Liver (tissue), 9 donors: ENCODE measurements around the gene CLIP2. TPM values are rescaled to one million over a fixed set of nuclear protein-coding genes. Genes with fewer than 3 reads are reported as not detected.
"Not testable (repeated sequence)": the region's sequence is repeated elsewhere in the genome, so short reads cannot be mapped to it uniquely, and the experiment has no call there.

Experiments used
- DNase-seq: peaks from one replicate; pipeline ENCODE4 v3.0.0-alpha.2; 2017; ENCODE audit warnings: low spot score
- H3K27ac ChIP-seq, 2 donors: one replicate each; pipeline ENCODE4 v1.7.0; 2013; ENCODE audit warnings: inconsistent platforms in 2 of 2, low read length in 2 of 2, control low read depth in 1 of 2, low read depth in 1 of 2, mild to moderate bottlenecking in 1 of 2
- H3K27me3 ChIP-seq, 4 donors: one replicate each; pipeline versions ENCODE4 v1.6.1 to v1.7.0; 2013; ENCODE audit warnings: low read length in 3 of 4, inconsistent platforms in 1 of 4, mild to moderate bottlenecking in 1 of 4, moderate library complexity in 1 of 4; ENCODE audit not compliant: control insufficient read depth in 4 of 4, insufficient read depth in 4 of 4
- H3K36me3 ChIP-seq, 4 donors: one replicate each; pipeline versions ENCODE4 v1.6.1 to v1.7.0; 2013; ENCODE audit warnings: low read length in 3 of 4, mild to moderate bottlenecking in 3 of 4, low read depth in 1 of 4, moderate library complexity in 1 of 4; ENCODE audit not compliant: control insufficient read depth in 4 of 4, insufficient read depth in 3 of 4
- H3K4me1 ChIP-seq, 4 donors: one replicate each; pipeline versions ENCODE4 v1.6.1 to v1.7.0; 2013; ENCODE audit warnings: low read length in 3 of 4, mild to moderate bottlenecking in 3 of 4, moderate library complexity in 1 of 4; ENCODE audit not compliant: control insufficient read depth in 4 of 4, insufficient read depth in 4 of 4
- H3K4me3 ChIP-seq, 3 donors: one replicate each; pipeline versions ENCODE4 v1.6.1 to v1.7.0; 2013; ENCODE audit warnings: low read length in 3 of 3, control low read depth in 1 of 3, low read depth in 1 of 3, mild to moderate bottlenecking in 1 of 3
- H3K9ac ChIP-seq, 2 donors: one replicate each; pipeline ENCODE4 v1.7.0; 2013; ENCODE audit warnings: low read length in 2 of 2, mild to moderate bottlenecking in 2 of 2, moderate library complexity in 2 of 2, control low read depth in 1 of 2, low read depth in 1 of 2
- H3K9me3 ChIP-seq, 4 donors: one replicate each; pipeline versions ENCODE4 v1.6.1 to v1.7.0; 2013; ENCODE audit warnings: low read length in 3 of 4; ENCODE audit not compliant: control insufficient read depth in 4 of 4
- ATF3 ChIP-seq: IDR thresholded peaks from 2 replicates; pipeline ENCODE4 v1.6.1; 2016; ENCODE audit warnings: antibody characterized with exemption
- EGR1 ChIP-seq, 2 donors: IDR thresholded peaks; 2 replicates each; pipeline ENCODE4 v1.6.1; 2016 to 2018; ENCODE audit warnings: antibody characterized with exemption in 2 of 2, low read depth in 2 of 2
- FOXA1 ChIP-seq: IDR thresholded peaks from 2 replicates; pipeline ENCODE4 v1.6.1; 2016; ENCODE audit warnings: antibody characterized with exemption
- FOXA2 ChIP-seq: IDR thresholded peaks from 2 replicates; pipeline ENCODE4 v1.6.1; 2016; ENCODE audit warnings: antibody characterized with exemption
- HNF4A ChIP-seq, 2 donors: conservative IDR thresholded peaks; 2 replicates each; pipeline ENCODE4 v1.6.1; 2016; ENCODE audit warnings: antibody characterized with exemption in 2 of 2, mild to moderate bottlenecking in 2 of 2
- NR2F2 ChIP-seq: IDR thresholded peaks from 2 replicates; pipeline ENCODE4 v1.6.1; 2016; ENCODE audit warnings: antibody characterized with exemption
- RAD21 ChIP-seq, 2 donors: IDR thresholded peaks; 2 replicates each; pipeline ENCODE4 v1.6.1; 2016; ENCODE audit warnings: antibody characterized with exemption in 2 of 2, mild to moderate bottlenecking in 2 of 2
- RXRA ChIP-seq, 2 donors: IDR thresholded peaks; 2 replicates each; pipeline ENCODE4 v1.6.1; 2017 to 2018; ENCODE audit warnings: antibody characterized with exemption in 2 of 2, mild to moderate bottlenecking in 1 of 2
- WGBS: extraction: QIAGEN DNeasy Blood & Tissue Kit; methylation state at CpG from one replicate; pipeline ENCODE4 v1.1.7; 2013; 5-methylcytosine and 5-hydroxymethylcytosine counted together
- polyA plus RNA-seq, 2 donors: library from polyadenylated mRNA; stranded (reverse) in 1 of 2; unstranded in 1 of 2; fragments of 200-250 nt in 1 of 2; fragments of >200 nt in 1 of 2; fragmentation: Nextera tagmentation in 1 of 2; extraction: Ambion mirVana in 1 of 2; gene quantifications; one replicate each; pipeline versions ENCODE4 v1.2.1 to v1.2.3, GENCODE V29; 2013 to 2015
- total RNA-seq, 2 donors: library from RNA; depleted of rRNA; stranded (reverse); fragments of >200 nt; gene quantifications; one replicate each; pipeline ENCODE4 v1.2.3, GENCODE V29; 2014
- TF ChIP-seq, protein P1 (sequence below): fragments of 150-350 bp; IDR thresholded peaks from 2 replicates; pipeline ENCODE4 v1.5.1; 2017; ENCODE audit warnings: improper control_type of control experiment, low read depth, low read length; ENCODE audit not compliant: missing input control
- TF ChIP-seq, protein P2 (sequence below): IDR thresholded peaks from 2 replicates; pipeline ENCODE4 v1.6.1; 2016; ENCODE audit warnings: antibody characterized with exemption
- TF ChIP-seq, protein P3 (sequence below): IDR thresholded peaks from 2 replicates; pipeline ENCODE4 v1.6.1; 2016; ENCODE audit warnings: antibody characterized with exemption
- donor health status: healthy.
- donor health status: healthy.
- donor health status: healthy.
- donor health status: healthy.
- donor health status: healthy.

The CLIP2 gene
- total and polyA plus RNA-seq, 4 donors: 1.4 to 6.3 (median 2.5) TPM

DNA sequence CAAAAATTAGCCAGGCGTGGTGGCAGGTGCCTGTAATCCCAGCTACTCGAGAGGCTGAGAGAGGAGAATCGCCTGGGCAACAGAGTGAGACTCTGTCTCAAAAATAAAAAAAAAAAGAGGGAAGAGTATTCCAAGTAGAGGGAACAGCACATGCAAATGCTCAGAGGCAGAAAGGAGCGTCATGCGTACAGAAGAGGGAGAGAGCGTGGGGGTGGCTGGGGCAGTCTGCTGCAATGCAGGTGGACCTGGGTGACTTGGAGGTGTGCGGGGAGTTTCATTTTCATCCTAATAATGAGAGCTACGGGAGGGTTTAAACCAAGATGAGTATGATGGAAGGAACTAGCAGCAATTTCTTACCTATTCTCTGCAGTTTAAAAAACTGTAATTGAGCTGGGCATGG is 28.8 kb downstream of the CLIP2 start (continued):
- TF ChIP-seq, protein P1, sequence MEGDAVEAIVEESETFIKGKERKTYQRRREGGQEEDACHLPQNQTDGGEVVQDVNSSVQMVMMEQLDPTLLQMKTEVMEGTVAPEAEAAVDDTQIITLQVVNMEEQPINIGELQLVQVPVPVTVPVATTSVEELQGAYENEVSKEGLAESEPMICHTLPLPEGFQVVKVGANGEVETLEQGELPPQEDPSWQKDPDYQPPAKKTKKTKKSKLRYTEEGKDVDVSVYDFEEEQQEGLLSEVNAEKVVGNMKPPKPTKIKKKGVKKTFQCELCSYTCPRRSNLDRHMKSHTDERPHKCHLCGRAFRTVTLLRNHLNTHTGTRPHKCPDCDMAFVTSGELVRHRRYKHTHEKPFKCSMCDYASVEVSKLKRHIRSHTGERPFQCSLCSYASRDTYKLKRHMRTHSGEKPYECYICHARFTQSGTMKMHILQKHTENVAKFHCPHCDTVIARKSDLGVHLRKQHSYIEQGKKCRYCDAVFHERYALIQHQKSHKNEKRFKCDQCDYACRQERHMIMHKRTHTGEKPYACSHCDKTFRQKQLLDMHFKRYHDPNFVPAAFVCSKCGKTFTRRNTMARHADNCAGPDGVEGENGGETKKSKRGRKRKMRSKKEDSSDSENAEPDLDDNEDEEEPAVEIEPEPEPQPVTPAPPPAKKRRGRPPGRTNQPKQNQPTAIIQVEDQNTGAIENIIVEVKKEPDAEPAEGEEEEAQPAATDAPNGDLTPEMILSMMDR: no peak
- TF ChIP-seq EGR1 (IDR thresholded peaks at IDR 0.05; ENCODE audit: low read depth in 2 of 2) (no peak), HNF4A (conservative IDR thresholded peaks at IDR 0.05) (no peak)

- H3K4me1 ChIP-seq: no peaks in the 10 kb centered on the region
- no peaks in the 10 kb centered on the region for H3K36me3 ChIP-seq
- DNase-seq: no peak
- no peak overlapping the region for H3K4me3 ChIP-seq
- H3K27me3 ChIP-seq: no peaks in the 10 kb centered on the region
- no peaks in the 10 kb centered on the region for H3K9me3 ChIP-seq
- no peak for TF ChIP-seq RAD21 (IDR thresholded peaks at IDR 0.05)
- TF ChIP-seq HNF4A (conservative IDR thresholded peaks at IDR 0.05): no peak
- TF ChIP-seq FOXA1: no peak
- TF ChIP-seq ATF3: no peak
- no peak for TF ChIP-seq FOXA2
- TF ChIP-seq, protein P2, sequence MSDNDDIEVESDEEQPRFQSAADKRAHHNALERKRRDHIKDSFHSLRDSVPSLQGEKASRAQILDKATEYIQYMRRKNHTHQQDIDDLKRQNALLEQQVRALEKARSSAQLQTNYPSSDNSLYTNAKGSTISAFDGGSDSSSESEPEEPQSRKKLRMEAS: no peak
- no peak for TF ChIP-seq RXRA (IDR thresholded peaks at IDR 0.05)
- TF ChIP-seq, protein P1: no peak
- no peak for TF ChIP-seq EGR1 (IDR thresholded peaks at IDR 0.05; ENCODE audit: low read depth in 2 of 2)
- TF ChIP-seq NR2F2: no peak
- TF ChIP-seq, protein P3, sequence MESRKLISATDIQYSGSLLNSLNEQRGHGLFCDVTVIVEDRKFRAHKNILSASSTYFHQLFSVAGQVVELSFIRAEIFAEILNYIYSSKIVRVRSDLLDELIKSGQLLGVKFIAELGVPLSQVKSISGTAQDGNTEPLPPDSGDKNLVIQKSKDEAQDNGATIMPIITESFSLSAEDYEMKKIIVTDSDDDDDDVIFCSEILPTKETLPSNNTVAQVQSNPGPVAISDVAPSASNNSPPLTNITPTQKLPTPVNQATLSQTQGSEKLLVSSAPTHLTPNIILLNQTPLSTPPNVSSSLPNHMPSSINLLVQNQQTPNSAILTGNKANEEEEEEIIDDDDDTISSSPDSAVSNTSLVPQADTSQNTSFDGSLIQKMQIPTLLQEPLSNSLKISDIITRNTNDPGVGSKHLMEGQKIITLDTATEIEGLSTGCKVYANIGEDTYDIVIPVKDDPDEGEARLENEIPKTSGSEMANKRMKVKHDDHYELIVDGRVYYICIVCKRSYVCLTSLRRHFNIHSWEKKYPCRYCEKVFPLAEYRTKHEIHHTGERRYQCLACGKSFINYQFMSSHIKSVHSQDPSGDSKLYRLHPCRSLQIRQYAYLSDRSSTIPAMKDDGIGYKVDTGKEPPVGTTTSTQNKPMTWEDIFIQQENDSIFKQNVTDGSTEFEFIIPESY: no peak
- no peak overlapping the region for H3K27ac ChIP-seq
- H3K9ac ChIP-seq: no peak overlapping the region
- 70% methylated on average over 9 of the region's 9 CpGs for WGBS
These were observed 31.5 kb downstream of the CLIP2 start for GRCh38 chr7:74320645-74321221.

DNA sequence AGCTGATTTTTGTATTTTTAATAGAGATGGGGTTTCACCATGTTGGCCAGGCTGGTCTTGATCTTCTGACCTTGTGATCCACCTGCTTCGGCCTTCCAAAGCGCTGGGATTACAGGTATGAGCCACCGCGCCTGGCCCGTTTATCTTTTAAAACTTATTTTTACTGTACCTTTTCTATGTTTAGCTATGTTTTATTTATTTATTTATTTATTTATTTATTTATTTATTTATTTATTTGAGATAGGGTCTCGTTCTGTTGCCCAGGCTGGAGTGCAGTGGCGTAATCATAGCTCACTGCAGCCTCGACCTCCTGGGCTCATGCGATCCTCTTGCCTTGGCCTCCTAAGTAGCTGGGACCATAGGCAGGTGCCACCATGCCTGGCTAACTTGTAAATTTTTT is 33.7 kb downstream of the CLIP2 start:
- 99% methylated on average over 9 of the region's 9 CpGs for WGBS
- H3K27me3 ChIP-seq, H3K27ac ChIP-seq, H3K9me3 ChIP-seq, H3K36me3 ChIP-seq, H3K4me1 ChIP-seq, DNase-seq, H3K4me3 ChIP-seq, H3K9ac ChIP-seq: not testable (repeated sequence)
